Common myeloid progenitor, CD34-positive (primary cell): Measurements from ENCODE around the gene STAT6.
A peak's percentile ranks its signal among the peaks of the same experiment; 100 is the strongest.

Experiments
- CTCF ChIA-PET: fragments of 350-600 bp; sonication (Branson Sonifier 250); formaldehyde crosslinking; loops from one replicate; lab custom pipeline; 2021; ENCODE audit warnings: antibody characterized with exemption; lab: Charles Lee
- POLR2A ChIA-PET: fragments of 350-600 bp; sonication (Branson Sonifier 250); formaldehyde crosslinking; loops from one replicate; lab custom pipeline; 2021; ENCODE audit warnings: antibody characterized with exemption; lab: Charles Lee
- DNase-seq, 3 donors: peaks; one replicate each; pipeline versions ENCODE4 v3.0.0 to v3.0.0-alpha.2; 2013
- H3K27ac ChIP-seq, 2 experiments: 1 replicate in 1 of 2; 2 replicates in 1 of 2; pipeline ENCODE4 v1.7.0; 2013; ENCODE audit warnings: inconsistent platforms in 2 of 2, low read length in 2 of 2, mild to moderate bottlenecking in 2 of 2, low read depth in 1 of 2, moderate library complexity in 1 of 2; ENCODE audit not compliant: severe bottlenecking in 2 of 2, insufficient read depth in 1 of 2, poor library complexity in 1 of 2
- H3K27me3 ChIP-seq, 5 experiments: replicated peaks in 2 of 5; 1 replicate in 3 of 5; 2 replicates in 2 of 5; pipeline versions ENCODE4 v1.6.1 to v1.7.0; 2013; ENCODE audit warnings: low read length in 4 of 5, mild to moderate bottlenecking in 2 of 5, moderate library complexity in 2 of 5, inconsistent platforms in 1 of 5; ENCODE audit not compliant: insufficient read depth in 5 of 5, control insufficient read depth in 4 of 5
- H3K36me3 ChIP-seq, 4 experiments: 1 replicate in 2 of 4; 2 replicates in 2 of 4; pipeline versions ENCODE4 v1.6.1 to v1.7.0; 2013; ENCODE audit warnings: low read length in 3 of 4, control low read depth in 1 of 4, mild to moderate bottlenecking in 1 of 4; ENCODE audit not compliant: control insufficient read depth in 4 of 4, insufficient read depth in 4 of 4
- H3K4me1 ChIP-seq, 4 experiments: 1 replicate in 3 of 4; 2 replicates in 1 of 4; pipeline versions ENCODE4 v1.6.1 to v1.7.1; 2013; ENCODE audit warnings: low read length in 3 of 4, mild to moderate bottlenecking in 3 of 4, control low read depth in 1 of 4, inconsistent platforms in 1 of 4, moderate library complexity in 1 of 4; ENCODE audit not compliant: control insufficient read depth in 4 of 4, insufficient read depth in 4 of 4; ENCODE audit errors: control extremely low read depth in 1 of 4
- H3K4me3 ChIP-seq, 7 experiments: 1 replicate in 4 of 7; 2 replicates in 3 of 7; pipeline versions ENCODE4 v1.5.1 to v1.7.0; 2013; ENCODE audit warnings: mild to moderate bottlenecking in 7 of 7, low read length in 6 of 7, moderate library complexity in 6 of 7, inconsistent platforms in 2 of 7, low read depth in 2 of 7, control low read depth in 1 of 7; ENCODE audit not compliant: insufficient read depth in 4 of 7, control insufficient read depth in 1 of 7; ENCODE audit errors: extremely low read depth in 1 of 7
- H3K9me3 ChIP-seq, 5 experiments: 1 replicate in 4 of 5; 2 replicates in 1 of 5; pipeline versions ENCODE4 v1.6.1 to v1.7.1; 2013; ENCODE audit warnings: low read length in 4 of 5, mild to moderate bottlenecking in 2 of 5, inconsistent platforms in 1 of 5, low read depth in 1 of 5, moderate library complexity in 1 of 5; ENCODE audit not compliant: control insufficient read depth in 4 of 5, insufficient read depth in 2 of 5; ENCODE audit errors: control extremely low read depth in 1 of 5
- WGBS: methylation state at CpG from one replicate; pipeline ENCODE4 v1.1.5; 2013; ENCODE audit not compliant: insufficient coverage; 5-methylcytosine and 5-hydroxymethylcytosine counted together

STAT6 gene

DNA sequence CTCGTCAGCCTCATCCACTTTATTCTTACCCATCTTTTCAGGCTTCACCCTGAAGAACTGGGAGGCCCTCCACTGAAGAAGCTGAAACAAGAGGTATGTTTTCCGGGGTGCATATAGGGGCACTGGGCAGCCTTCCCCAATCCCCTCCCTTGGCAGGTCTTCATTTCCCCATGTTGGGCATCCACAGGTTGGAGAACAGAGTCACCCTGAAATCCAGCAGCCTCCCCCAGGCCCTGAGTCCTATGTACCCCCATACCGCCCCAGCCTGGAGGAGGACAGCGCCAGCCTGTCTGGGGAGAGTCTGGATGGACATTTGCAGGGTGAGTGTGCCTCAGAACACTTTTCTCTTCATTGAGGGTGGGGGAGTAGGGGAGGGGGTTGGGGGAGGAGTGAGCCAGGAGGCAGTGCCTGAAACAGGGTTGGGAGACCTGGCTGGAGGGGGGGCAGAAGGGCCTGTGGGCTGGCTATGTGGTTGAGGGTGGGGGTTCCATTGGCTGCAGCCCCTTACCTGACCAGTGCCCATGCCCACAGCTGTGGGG, 18.2 kb downstream of the STAT6 start:
- H3K9me3 ChIP-seq: no peaks in the 10 kb centered on the region
- POLR2A ChIA-PET: interaction anchor here (1.4 to 1.5 kb wide), 2 partner anchors 18 to 24 kb away, joined by 3 read pairs; partner anchors contain the start of gene STAT6
- WGBS: 100% methylated on average over 2 of the region's 4 CpGs
- peaks cover 0 to 32% (median 31%) of the 10 kb centered on the region in 4 experiments for H3K4me1 ChIP-seq
- H3K36me3 ChIP-seq: peaks cover 6 to 61% (median 47%) of the 10 kb centered on the region in 4 experiments
- no peaks in the 10 kb centered on the region for H3K27me3 ChIP-seq
- no peak for DNase-seq
- CTCF ChIA-PET: interaction anchor here (1.1 to 27.7 kb wide), 9 partner anchors 15 to 93 kb away, joined by 3 to 835 read pairs (median 4); partner anchors contain the start of genes NEMP1, STAT6 and ZBTB39
- no peak overlapping the region for H3K27ac ChIP-seq
- no peak overlapping the region for H3K4me3 ChIP-seq

DNA sequence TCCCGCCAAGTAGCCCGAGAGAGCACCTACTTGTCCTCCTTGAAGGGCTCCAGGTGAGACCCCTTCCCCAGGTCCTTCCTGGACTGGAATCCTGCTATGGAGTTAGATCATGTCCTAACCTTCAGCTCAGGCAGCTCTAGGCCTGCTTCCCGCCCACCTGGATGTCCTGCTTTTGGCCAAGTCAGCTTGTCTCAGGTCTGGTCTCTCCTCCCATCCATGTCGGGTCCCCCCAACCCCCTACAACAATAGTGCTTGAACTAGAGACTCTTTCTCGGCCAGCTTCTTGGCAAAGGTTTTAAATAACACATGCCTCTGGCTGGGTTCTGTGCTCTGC, 18.7 kb downstream of the STAT6 start:
- DNase-seq: no peak
- CTCF ChIA-PET: interaction anchor here (1.1 to 27.7 kb wide), 9 partner anchors 15 to 93 kb away, joined by 3 to 835 read pairs (median 4); partner anchors contain the start of genes NEMP1, STAT6 and ZBTB39
- Histone ChIP-seq H3K27ac (no peak overlapping the region), H3K27me3 (no peaks in the 10 kb centered on the region), H3K4me3 (no peak overlapping the region), H3K36me3 (peaks cover 5 to 58% (median 43%) of the 10 kb centered on the region in 4 experiments), H3K9me3 (no peaks in the 10 kb centered on the region), H3K4me1 (peaks cover 0 to 36% (median 33%) of the 10 kb centered on the region in 4 experiments)
- POLR2A ChIA-PET: interaction anchor here (1.4 kb wide), 1 partner anchor 18 kb away, joined by 3 read pairs; the partner anchor contains the start of gene STAT6
- WGBS: 96% methylated on average over 5 of the region's 5 CpGs

DNA sequence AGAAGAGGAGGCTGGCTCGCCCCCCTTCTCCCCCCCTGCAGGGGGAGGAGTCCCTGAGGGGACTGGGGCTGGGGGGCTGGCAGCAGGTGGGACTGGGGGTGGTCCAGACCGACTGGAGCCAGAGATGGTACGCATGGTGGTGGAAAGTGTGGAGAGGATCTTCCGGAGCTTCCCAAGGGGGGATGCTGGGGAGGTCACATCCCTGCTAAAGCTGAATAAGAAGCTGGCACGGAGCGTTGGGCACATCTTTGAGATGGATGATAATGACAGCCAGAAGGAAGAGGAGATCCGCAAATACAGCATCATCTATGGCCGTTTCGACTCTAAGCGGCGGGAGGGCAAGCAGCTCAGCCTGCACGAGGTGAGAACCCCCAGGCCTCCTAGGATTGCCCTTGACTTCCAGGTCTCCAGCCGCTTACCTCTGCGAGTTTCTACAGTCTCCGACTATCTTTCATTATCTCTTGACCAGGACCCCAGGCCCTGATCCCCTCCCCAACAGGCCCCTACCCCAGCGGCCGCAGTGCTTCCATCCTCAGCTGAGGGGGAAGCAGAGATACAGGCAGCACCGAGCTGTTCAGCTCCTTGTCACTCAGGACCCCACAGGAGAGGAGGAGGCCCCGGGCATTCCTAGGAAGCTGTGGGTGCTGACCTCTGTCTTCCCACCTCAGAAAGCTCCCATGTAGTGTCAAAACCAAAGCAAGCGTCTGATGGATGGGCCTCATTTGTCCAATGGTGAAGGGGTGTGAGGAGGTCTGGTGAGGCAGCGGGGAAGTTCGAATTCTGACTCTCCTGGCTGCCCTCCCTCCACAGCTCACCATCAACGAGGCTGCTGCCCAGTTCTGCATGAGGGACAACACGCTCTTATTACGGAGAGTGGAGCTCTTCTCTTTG, 19.3 kb downstream of the STAT6 start:
- Histone ChIP-seq H3K9me3 (no peaks in the 10 kb centered on the region), H3K4me3 (no peak overlapping the region), H3K4me1 (peaks cover 0 to 39% (median 34%) of the 10 kb centered on the region in 4 experiments), H3K36me3 (peaks cover 5 to 52% (median 37%) of the 10 kb centered on the region in 4 experiments), H3K27ac (no peak overlapping the region), H3K27me3 (no peaks in the 10 kb centered on the region)
- POLR2A ChIA-PET: interaction anchor here (1.4 kb wide), 1 partner anchor 19 kb away, joined by 3 read pairs; the partner anchor contains the start of gene STAT6
- WGBS: 97% methylated on average over 20 of the region's 25 CpGs
- CTCF ChIA-PET: interaction anchor here (1.1 to 27.7 kb wide), 9 partner anchors 16 to 94 kb away, joined by 3 to 835 read pairs (median 4); partner anchors contain the start of genes NEMP1, STAT6 and ZBTB39
- DNase-seq: no peak

DNA sequence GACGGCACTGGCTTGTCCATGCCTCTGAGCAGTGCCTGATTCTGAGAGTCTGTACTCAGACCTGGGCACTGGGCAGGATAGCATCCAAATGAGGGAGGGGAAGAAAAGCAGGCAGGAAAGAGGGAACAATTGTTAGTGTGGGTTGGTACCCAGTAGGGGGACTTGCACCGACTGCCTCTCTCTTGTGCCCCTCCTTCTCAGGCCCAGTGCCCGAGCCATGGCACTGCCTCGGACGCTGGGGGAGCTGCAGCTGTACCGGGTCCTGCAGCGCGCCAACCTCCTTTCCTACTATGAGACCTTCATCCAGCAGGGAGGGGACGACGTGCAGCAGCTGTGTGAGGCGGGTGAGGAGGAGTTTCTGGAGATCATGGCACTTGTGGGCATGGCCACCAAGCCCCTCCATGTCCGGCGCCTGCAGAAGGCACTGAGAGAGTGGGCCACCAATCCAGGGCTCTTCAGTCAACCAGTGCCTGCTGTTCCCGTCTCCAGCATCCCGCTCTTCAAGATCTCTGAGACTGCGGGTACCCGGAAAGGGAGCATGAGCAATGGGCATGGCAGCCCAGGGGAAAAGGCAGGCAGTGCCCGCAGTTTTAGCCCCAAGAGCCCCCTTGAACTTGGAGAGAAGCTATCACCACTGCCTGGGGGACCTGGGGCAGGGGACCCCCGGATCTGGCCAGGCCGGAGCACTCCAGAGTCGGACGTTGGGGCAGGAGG, 20.1 kb downstream of the STAT6 start:
- ChIA-PET POLR2A (interaction anchor here (5.1 kb wide), 1 partner anchor 13 kb away, joined by 45 read pairs; the partner anchor contains the start of gene NEMP1), CTCF (interaction anchor here (1.0 to 27.7 kb wide), 6 partner anchors 8 to 84 kb away, joined by 3 to 835 read pairs (median 6); partner anchors contain the start of genes NEMP1, STAT6, TAC3 and ZBTB39)
- H3K9me3 ChIP-seq: no peaks in the 10 kb centered on the region
- no peak overlapping the region for H3K27ac ChIP-seq
- peaks cover 2 to 44% (median 30%) of the 10 kb centered on the region in 4 experiments for H3K36me3 ChIP-seq
- H3K27me3 ChIP-seq: no peaks in the 10 kb centered on the region
- WGBS: 97% methylated on average over 14 of the region's 22 CpGs
- no peak overlapping the region for H3K4me3 ChIP-seq
- peaks cover 2 to 46% (median 42%) of the 10 kb centered on the region in 4 experiments for H3K4me1 ChIP-seq
- DNase-seq: no peak

DNA sequence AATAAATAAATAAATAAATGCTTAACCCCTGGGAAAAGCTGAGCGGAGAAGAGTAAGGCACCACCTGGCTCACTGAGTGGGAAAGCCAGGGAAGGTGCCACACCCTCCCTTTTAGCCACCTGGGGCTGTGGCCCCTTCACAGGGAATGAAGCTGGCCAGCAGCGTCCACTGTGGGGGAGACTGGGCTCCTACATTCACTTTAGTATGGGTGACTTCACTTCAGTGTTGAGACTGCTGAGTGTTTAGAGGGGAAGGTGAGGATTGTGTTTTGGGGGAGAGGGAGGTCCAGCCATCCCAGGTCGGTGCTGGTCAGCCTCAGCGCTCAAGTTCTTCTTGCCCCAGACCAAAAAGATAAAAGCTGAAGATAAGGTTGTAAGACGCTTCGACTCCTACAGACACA, 20.7 kb downstream of the STAT6 start:
- Histone ChIP-seq H3K36me3 (peaks cover 2 to 38% (median 25%) of the 10 kb centered on the region in 4 experiments), H3K4me3 (peak overlapping the region in 4 of 7 experiments; percentile 34 to 92 (median 56)), H3K9me3 (no peaks in the 10 kb centered on the region), H3K27ac (no peak overlapping the region), H3K4me1 (peaks cover 3 to 52% (median 47%) of the 10 kb centered on the region in 4 experiments), H3K27me3 (no peaks in the 10 kb centered on the region)
- no peak for DNase-seq
- ChIA-PET POLR2A (interaction anchor here (1.0 to 5.1 kb wide), 2 partner anchors 12 to 21 kb away, joined by 3 to 45 read pairs; partner anchors contain the start of gene NEMP1), CTCF (interaction anchor here (1.0 to 27.7 kb wide), 4 partner anchors 8 to 75 kb away, joined by 3 to 835 read pairs (median 126); partner anchors contain the start of genes NEMP1, STAT6 and TAC3)
- 90% methylated on average over 6 of the region's 6 CpGs for WGBS
